HG03060 (cell line): ENCODE measurements around the gene MAS1L.

Experiments used
- ATAC-seq: cut with Tn5 transposase; IDR thresholded peaks from one replicate; pipeline ENCODE4 v1.9.1; 2021; ENCODE audit warnings: low read depth, moderate number of reproducible peaks; ENCODE audit not compliant: unreplicated experiment

The MAS1L gene, protein sequence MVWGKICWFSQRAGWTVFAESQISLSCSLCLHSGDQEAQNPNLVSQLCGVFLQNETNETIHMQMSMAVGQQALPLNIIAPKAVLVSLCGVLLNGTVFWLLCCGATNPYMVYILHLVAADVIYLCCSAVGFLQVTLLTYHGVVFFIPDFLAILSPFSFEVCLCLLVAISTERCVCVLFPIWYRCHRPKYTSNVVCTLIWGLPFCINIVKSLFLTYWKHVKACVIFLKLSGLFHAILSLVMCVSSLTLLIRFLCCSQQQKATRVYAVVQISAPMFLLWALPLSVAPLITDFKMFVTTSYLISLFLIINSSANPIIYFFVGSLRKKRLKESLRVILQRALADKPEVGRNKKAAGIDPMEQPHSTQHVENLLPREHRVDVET

DNA sequence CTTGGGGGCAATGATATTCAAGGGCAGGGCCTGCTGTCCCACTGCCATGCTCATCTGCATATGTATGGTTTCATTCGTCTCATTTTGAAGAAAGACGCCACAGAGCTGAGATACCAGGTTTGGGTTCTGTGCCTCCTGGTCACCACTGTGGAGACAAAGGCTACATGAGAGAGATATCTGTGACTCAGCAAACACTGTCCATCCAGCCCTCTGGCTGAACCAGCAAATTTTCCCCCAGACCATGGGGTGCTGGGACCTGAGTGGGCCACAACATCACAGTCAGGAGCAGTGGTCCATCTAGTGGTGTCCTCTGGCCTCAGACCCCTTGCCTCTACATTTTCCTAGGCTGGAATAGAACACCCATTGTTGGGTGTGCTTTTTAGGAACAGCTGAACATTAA is at the start of gene MAS1L:
Gene MAS1L, minus strand, starts transcription at position 297 of the 400 bp plus-strand sequence. Its CDS starts 54 bp downstream, at position 243.
- no peak for ATAC-seq

- no peak for ATAC-seq
Observed at GRCh38 chr6:29532320-29532951, 44.7 kb upstream of the MAS1L start.

GRCh38 chr6:29531668-29532067 is 43.9 kb upstream of the MAS1L start:
- ATAC-seq: no peak

- ATAC-seq: no peak
Observed at GRCh38 chr6:29530671-29531310, 43.0 kb upstream of the MAS1L start.

- no peak for ATAC-seq
Observed at GRCh38 chr6:29529956-29530355, 42.2 kb upstream of the MAS1L start.

DNA sequence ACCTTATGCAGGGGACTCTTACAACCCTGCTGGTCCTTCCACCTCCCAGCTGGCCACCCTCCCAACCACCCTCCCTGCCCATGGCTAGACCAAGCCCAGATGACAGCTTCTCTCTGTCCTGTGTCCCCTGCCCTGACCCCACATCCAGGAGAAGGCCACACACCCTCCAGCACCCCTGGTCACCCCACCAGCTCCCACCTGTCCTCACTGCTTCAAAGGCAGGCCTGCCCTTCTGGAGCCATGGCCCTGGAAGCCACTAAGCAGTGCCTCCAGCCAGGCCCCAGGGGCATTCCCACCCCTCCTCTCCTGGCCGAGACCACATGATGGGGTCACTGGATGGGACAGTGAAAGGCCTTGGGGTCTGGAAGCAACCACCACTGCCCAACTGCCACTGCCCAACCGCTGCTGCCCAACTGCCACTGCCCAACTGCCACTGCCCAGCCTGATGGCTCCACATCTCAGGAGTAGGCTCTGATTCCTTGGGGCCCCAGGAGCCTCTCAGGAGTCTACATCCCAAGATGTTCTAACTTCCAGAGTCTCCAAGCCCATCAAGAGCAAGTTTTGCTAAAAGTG is 41.3 kb upstream of the MAS1L start:
- ATAC-seq: no peak

- no peak for ATAC-seq
Observed at GRCh38 chr6:29528300-29528931, 40.7 kb upstream of the MAS1L start.

DNA sequence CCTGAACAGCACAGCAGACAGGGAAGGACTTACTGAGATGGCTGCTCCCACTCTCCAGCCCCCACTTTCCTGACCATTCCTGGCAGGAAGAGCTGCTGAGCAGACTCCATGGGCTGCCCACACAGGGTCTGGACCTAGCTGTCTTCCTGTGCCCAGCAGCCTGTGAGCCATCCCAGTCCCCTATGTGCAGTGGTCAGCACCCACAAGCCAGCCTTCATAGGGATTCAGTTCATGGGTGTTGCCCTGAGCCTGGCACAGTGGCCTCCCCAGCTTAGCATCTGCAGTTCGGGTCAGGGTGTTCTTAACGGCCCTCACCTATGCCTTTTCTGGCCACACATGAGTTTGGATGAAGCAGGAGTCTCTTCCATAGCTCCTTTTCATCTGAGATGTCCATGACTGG is 39.8 kb upstream of the MAS1L start:
- ATAC-seq: no peak

DNA sequence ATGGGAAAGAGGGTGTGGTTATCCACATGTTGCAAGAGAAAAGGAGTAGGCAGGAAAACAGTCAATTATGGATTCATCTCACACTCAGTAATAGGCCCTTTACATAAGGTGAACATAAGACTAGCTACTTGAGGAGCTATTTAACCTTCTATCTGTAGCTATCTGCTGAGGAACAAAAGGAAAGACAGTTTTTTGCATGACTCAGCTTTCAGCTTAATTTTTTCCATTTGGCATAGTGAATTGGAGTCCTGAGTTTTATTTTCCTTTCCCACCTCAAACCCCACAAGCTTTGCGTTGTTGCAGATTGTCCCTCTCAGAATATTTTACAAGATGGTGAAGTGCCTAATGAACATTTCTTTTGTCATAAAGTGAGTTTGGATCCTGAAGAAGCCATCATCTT is 39.4 kb upstream of the MAS1L start:
- ATAC-seq: no peak

- ATAC-seq: no peak
Observed at GRCh38 chr6:29525311-29525639, 37.5 kb upstream of the MAS1L start.

DNA sequence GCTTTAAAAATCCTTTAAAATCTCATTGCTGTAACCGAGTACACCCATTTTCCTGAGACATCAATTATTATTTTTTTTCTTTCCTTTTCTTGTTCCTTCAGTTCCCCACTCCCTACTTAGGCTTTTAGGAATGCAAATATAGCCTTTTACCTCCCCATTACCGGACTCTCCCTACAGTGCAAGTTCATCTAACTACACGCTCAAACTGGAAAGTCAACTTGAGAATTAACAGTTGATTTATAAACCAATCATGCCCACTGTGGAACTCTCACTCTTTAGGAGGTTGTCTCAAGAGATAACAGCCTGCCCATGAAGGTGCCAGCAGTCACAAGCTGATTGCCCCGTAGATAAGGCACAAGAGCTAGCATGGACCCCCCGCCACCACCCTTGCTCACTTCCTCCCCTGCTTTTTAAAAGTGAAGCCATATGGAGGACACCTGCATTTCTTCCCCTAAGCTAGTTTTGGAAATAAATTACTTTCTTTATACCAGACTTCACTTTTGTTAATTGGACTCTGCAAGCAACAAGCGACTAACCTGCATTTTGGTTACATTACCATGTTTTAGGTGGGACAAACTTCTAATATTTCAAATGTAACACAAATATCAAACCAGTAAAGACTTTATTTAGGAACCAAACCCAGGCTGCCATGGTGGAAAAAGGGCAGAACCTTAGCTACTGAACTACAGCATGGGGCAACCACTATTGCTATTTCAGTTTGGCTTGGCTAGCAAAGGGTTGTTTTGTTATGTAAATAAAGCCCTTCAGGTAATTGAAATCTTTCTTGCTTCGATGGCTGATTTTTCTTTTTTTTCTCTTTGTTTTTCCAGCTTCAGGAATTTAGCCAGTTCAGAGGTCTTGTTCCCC is 36.9 kb upstream of the MAS1L start:
- ATAC-seq: no peak

- ATAC-seq: no peak
Observed at GRCh38 chr6:29524044-29524443, 36.3 kb upstream of the MAS1L start.

- ATAC-seq: no peak
Observed at GRCh38 chr6:29522227-29522626, 34.5 kb upstream of the MAS1L start.

DNA sequence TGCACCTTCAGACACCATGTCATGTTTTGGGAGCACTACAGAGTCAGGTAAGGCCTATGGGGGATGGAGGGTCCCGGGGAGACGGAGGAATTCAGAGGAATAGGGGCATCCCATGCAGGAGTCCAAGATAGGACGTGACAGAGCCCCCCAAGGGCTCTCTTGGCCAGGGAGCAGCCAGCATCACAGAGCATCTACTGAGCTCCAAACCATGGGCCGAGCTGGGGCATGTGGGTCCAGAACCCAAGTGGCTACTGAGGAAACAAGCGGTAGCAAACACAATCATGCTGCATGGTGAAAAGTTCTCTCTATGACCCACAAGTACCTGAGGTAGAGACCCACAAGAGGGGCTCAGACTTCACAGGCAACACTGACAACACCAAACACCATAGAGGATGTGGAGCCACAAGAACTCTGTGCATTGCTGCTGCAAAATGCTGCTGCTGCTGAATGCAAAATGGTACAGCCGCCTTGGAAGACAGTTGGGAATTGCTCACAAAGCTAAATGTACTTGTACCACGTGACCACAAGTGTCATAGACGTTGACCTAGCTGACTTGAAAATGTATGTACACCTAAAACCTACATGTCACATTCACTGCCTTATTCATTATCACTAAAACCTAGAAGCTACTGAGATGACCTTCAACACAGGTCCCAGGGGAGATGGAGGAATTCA is 33.4 kb upstream of the MAS1L start:
- ATAC-seq: no peak

GRCh38 chr6:29520232-29520631 is 32.5 kb upstream of the MAS1L start:
- no peak for ATAC-seq

DNA sequence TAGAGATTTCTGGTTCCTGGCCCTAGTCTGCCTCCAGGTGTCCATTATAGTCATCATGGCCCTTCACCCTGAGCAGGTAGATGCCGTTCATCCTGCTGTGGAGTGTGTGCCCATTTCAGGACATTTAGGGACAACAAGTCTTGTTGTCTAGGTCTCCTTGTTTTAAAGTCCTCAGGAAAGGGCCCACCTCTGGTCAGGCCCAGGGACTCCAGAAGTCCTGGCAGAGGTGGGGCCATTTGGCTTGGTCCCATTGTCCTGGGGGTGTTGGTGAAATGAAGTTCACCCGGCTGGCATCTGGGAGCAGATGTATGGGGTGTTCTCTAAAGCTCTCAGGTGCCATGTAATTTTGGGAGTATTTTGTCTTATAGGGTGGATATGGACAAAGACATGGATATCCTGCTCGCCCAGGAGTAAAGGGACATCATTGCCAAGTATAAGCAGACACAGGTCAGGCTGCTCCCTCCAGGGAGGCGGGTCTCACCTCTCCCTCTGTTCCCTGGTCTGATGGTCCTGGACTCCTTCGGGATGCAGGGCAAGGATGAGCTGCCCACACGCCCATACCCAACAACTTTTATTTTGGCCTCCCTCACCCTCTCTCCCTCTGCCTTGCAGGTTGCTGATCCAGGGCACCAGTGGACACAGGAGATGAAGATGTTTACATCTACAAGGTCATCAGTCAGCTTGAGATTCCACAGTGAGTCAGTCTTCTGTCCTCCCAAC is 31.7 kb upstream of the MAS1L start:
- no peak for ATAC-seq

DNA sequence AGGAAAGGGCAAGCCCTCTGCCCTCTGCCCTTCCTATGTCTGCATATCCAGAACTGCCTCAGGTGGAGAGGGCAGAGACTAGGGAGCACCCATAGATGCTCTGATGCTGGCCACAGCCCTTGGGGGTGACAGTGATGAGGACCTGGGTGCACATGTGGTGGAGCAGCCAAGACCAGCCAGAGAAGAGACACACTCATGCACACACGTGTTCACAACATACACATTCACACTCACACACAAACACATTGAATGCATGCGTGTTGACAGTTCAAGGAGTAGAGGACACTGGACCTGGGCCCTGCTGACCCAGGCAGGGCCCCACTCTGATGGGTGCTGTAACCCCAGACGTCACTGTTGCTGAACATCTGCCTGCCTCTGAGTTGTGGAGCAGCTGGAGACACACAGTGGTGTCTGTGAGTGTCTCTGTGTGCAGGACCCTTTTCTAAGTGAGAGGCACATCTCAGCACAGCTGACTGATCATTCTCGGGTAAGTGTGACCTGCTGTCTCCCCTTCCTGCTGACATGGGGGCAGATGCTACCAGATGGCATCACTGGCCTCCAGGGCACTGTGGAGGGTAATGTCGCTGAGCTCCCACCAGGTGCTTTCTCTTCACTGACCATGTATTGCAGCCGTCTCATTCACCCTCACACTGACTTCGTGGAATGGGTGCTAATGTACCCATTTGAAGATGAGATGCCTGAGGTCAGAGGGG is 30.1 kb upstream of the MAS1L start:
- no peak for ATAC-seq

- ATAC-seq: no peak
Observed at GRCh38 chr6:29517245-29517644, 29.5 kb upstream of the MAS1L start.
